GM12878 (cell line): ENCODE results near the gene NRN1L. TPM values are rescaled to one million over a fixed set of nuclear protein-coding genes. Genes with fewer than 3 reads are reported as not detected.

Experiments used
- ATAC-seq: fragments of 200-7000 bp; cut with Tn5 transposase; 3 replicates; pipeline ENCODE4 v1.9.1; 2020; ENCODE audit warnings: mild to moderate bottlenecking, moderate library complexity
- BruUV-seq: library from RNA; stranded (reverse); fragments of 400-500 nt; replicated peaks from 2 replicates; lab custom pipeline; 2021; lab: Mats Ljungman, UMichigan
- CTCF ChIA-PET: fragments of 300-600 bp; sonication (Branson Sonifier 250); formaldehyde crosslinking; extraction: SDS; loops from one replicate; lab custom pipeline; 2021; ENCODE audit warnings: inconsistent platforms; lab: Yijun Ruan, JAX
- POLR2A ChIA-PET: fragments of 350-600 bp; formaldehyde crosslinking; extraction: SDS; loops from one replicate; lab custom pipeline; 2021; ENCODE audit warnings: inconsistent platforms; lab: Charles Lee
- RAD21 ChIA-PET: fragments of 300-600 bp; sonication (Branson Sonifier 250); formaldehyde crosslinking; loops from one replicate; lab custom pipeline; 2023; ENCODE audit warnings: antibody characterized with exemption; ENCODE audit not compliant: unreplicated experiment; lab: Charles Lee
- SMC1A ChIA-PET: fragments of 300-600 bp; sonication (Branson Sonifier 250); formaldehyde crosslinking; loops from one replicate; lab custom pipeline; 2023; ENCODE audit not compliant: unreplicated experiment, uncharacterized antibody; lab: Charles Lee
- DNase-seq: peaks from one replicate; pipeline ENCODE4 v3.0.0-alpha.2; 2011; ENCODE audit warnings: low read depth, low spot score
- FAIRE-seq: peaks from 3 replicates; lab custom pipeline; 2011; peaks lifted over from hg19 to GRCh38; lab: Jason Lieb, UNC
- H2AFZ ChIP-seq: 2 replicates; pipeline ENCODE4 v1.6.0; 2011; ENCODE audit warnings: low read depth, low read length, control low read depth; ENCODE audit not compliant: control insufficient read depth
- H3K27ac ChIP-seq: 2 replicates; pipeline ENCODE4 v1.5.1; 2011; ENCODE audit warnings: control low read depth; ENCODE audit not compliant: control insufficient read depth, insufficient read depth
- H3K27me3 ChIP-seq, 2 experiments: replicated peaks in 1 of 2; 2 replicates each; pipeline versions ENCODE4 v1.6.0 to v1.6.1; 2011; ENCODE audit warnings: low read length in 1 of 2; ENCODE audit not compliant: control insufficient read depth in 2 of 2, insufficient read depth in 2 of 2
- H3K36me3 ChIP-seq, 2 experiments: 2 replicates each; pipeline ENCODE4 v1.5.1; 2011; ENCODE audit warnings: low read length in 1 of 2; ENCODE audit not compliant: control insufficient read depth in 2 of 2, insufficient read depth in 2 of 2
- H3K4me1 ChIP-seq: 2 replicates; pipeline ENCODE4 v1.6.1; 2011; ENCODE audit warnings: mild to moderate bottlenecking, low read length, moderate library complexity, mixed read lengths; ENCODE audit not compliant: control insufficient read depth, insufficient read depth
- H3K4me2 ChIP-seq: 2 replicates; pipeline ENCODE4 v1.6.0; 2011; ENCODE audit warnings: control low read depth; ENCODE audit not compliant: control insufficient read depth, insufficient read depth
- H3K4me3 ChIP-seq: fragments of 200-600 bp; sonication (generic); 2 replicates; pipeline ENCODE4 v1.5.1; 2016
- H3K79me2 ChIP-seq: 2 replicates; pipeline ENCODE4 v1.6.0; 2011; ENCODE audit warnings: low read length; ENCODE audit not compliant: control insufficient read depth, insufficient read depth
- H3K9ac ChIP-seq: 2 replicates; pipeline ENCODE4 v1.8.0; 2011; ENCODE audit warnings: low read length, control low read depth, mixed read lengths; ENCODE audit not compliant: control insufficient read depth, insufficient read depth
- H3K9me3 ChIP-seq: replicated peaks from 3 replicates; pipeline ENCODE4 v1.5.1; 2011; ENCODE audit warnings: mild to moderate bottlenecking, low read length; ENCODE audit not compliant: control insufficient read depth, insufficient read depth
- H4K20me1 ChIP-seq: 2 replicates; pipeline ENCODE4 v1.6.0; 2011; ENCODE audit not compliant: control insufficient read depth, insufficient read depth
- CEBPB ChIP-seq, 2 experiments: fragments of 150-350 bp in 1 of 2; IDR thresholded peaks; 2 replicates each; pipeline ENCODE4 v1.6.1; 2012 to 2014; ENCODE audit warnings: low read depth in 2 of 2, low read length in 2 of 2, borderline replicate concordance in 1 of 2, inconsistent platforms in 1 of 2
- CEBPZ ChIP-seq: fragments of 150-350 bp; IDR thresholded peaks from 2 replicates; pipeline ENCODE4 v1.6.1; 2016; ENCODE audit warnings: low read depth, low read length
- MAX ChIP-seq: IDR thresholded peaks from 2 replicates; pipeline ENCODE4 v1.6.1; 2012; ENCODE audit warnings: low read depth, low read length, improper control_type of control experiment
- NRF1 ChIP-seq: conservative IDR thresholded peaks from 2 replicates; pipeline ENCODE4 v1.6.1; 2011; ENCODE audit warnings: mild to moderate bottlenecking, low read depth, low read length, improper control_type of control experiment
- PRDM15 ChIP-seq: fragments of 450-650 bp; formaldehyde crosslinking; IDR thresholded peaks from 2 replicates; pipeline ENCODE4 v1.4.0; 2020; ENCODE audit warnings: mild to moderate bottlenecking, moderate library complexity
- RBBP5 ChIP-seq: fragments of 200-600 bp; sonication (generic); conservative IDR thresholded peaks from 2 replicates; pipeline ENCODE4 v1.6.1; 2016
- SIX5 ChIP-seq: IDR thresholded peaks from 2 replicates; pipeline ENCODE4 v1.6.1; 2011; ENCODE audit warnings: mild to moderate bottlenecking, low read depth, low read length, moderate library complexity; ENCODE audit not compliant: severe bottlenecking
- SMAD5 ChIP-seq: IDR thresholded peaks from 2 replicates; pipeline ENCODE4 v1.6.1; 2016; ENCODE audit warnings: antibody characterized with exemption, low read depth
- STAT1 ChIP-seq: fragments of 450-650 bp; conservative IDR thresholded peaks from 2 replicates; pipeline ENCODE4 v1.6.1; 2014; ENCODE audit warnings: antibody characterized with exemption, mild to moderate bottlenecking
- SUZ12 ChIP-seq: fragments of 200-600 bp; sonication (generic); IDR thresholded peaks from one replicate; pipeline ENCODE4 v1.6.1; 2018; ENCODE audit warnings: antibody characterized with exemption, mild to moderate bottlenecking; ENCODE audit not compliant: unreplicated experiment
- ZBTB4 ChIP-seq: fragments of 450-650 bp; formaldehyde crosslinking; IDR thresholded peaks from 2 replicates; pipeline ENCODE4 v1.4.0; 2022; ENCODE audit warnings: mild to moderate bottlenecking, moderate library complexity
- WGBS: methylation state at CpG from one replicate; pipeline ENCODE4 v1.1.6; 2016; ENCODE audit warnings: low lambda C conversion rate; ENCODE audit not compliant: insufficient replicate concordance, insufficient coverage; ENCODE audit errors: missing lambda C conversion rate; 5-methylcytosine and 5-hydroxymethylcytosine counted together
- in situ Hi-C: fragments of 300-500 bp; cut with MboI; formaldehyde crosslinking; loops from 9 replicates; pipeline ENCODE4 v1.14.3; 2018; ENCODE audit warnings: mixed read lengths
- intact Hi-C: fragments of 100-400 bp; cut with micrococcal nuclease; formaldehyde crosslinking; loops from one replicate; pipeline ENCODE4 v1.14.2; 2022; ENCODE audit not compliant: unreplicated experiment
- polyA plus RNA-seq, 11 experiments: library from polyadenylated mRNA; depleted of rRNA in 4 of 11; unstranded in 6 of 11; stranded (reverse) in 5 of 11; fragments of >200 nt; fragmentation: Nextera tagmentation in 4 of 11; fragmentation: Illumina TruSeq in 1 of 11; extraction: Ambion mirVana in 4 of 11; extraction: Trizol in 1 of 11; gene quantifications; 1 replicate in 1 of 11; 2 replicates in 10 of 11; pipeline versions ENCODE4 v1.2.1 to v1.2.3, GENCODE V29; 2011 to 2016; ENCODE audit warnings: inconsistent platforms in 2 of 11, missing spikeins in 2 of 11, low read depth in 1 of 11
- total RNA-seq, 4 experiments: library from RNA; depleted of rRNA in 3 of 4; stranded (reverse); fragments of >200 nt in 3 of 4; fragmentation: Illumina TruSeq in 1 of 4; extraction: Trizol in 1 of 4; gene quantifications; 2 replicates each; pipeline versions ENCODE4 v1.2.1 to v1.2.3, GENCODE V29; 2013 to 2021

The NRN1L gene
- total and polyA plus RNA-seq, 10 of the 15 experiments (the other 5 are each of a cell fraction or from before 2014, with no cell fraction given) = 0.11 to 0.99 (median 0.28) TPM; not detected in 3

GRCh38 chr16:67935101-67935401, 50.4 kb downstream of the NRN1L start:
- BruUV-seq = no TSS peak
- H3K27me3 ChIP-seq = no peaks in the 10 kb centered on the region
- CTCF ChIA-PET = interaction anchor here (0.7 to 3.5 kb wide), 11 partner anchors 9 to 414 kb away, joined by 3 to 15 read pairs (median 3); partner anchors contain the start of gene NRN1L
- no peak for TF ChIP-seq RBBP5
- no peak for TF ChIP-seq CEBPB (IDR thresholded peaks at IDR 0.05; ENCODE audit: borderline replicate concordance in 1 of 2, low read depth in 2 of 2, low read length in 2 of 2)
- no peak for TF ChIP-seq MAX
- no peak for TF ChIP-seq PRDM15 (CRISPR knock-in tag)
- TF ChIP-seq STAT1 = no peak
- no peak for TF ChIP-seq SIX5
- TF ChIP-seq SUZ12 = no peak
- TF ChIP-seq SMAD5 = no peak
- no peak for TF ChIP-seq ZBTB4
- TF ChIP-seq CEBPZ = no peak
- TF ChIP-seq NRF1 = no peak
- TF ChIP-seq, all 136 proteins: peak for 0
- peak overlapping the region; percentile 15; the same call in 1 of the 2 replicates for H3K27ac ChIP-seq
- FAIRE-seq (no peak), ATAC-seq (no peak), DNase-seq (no peak)
- no peaks in the 10 kb centered on the region for H4K20me1 ChIP-seq
- H3K36me3 ChIP-seq = peaks cover 21 to 25% of the 10 kb centered on the region in 2 experiments
- H3K4me1 ChIP-seq = peaks cover 10% of the 10 kb centered on the region
- peaks cover 31% of the 10 kb centered on the region for H3K79me2 ChIP-seq
- in situ Hi-C loops = no loop called here
- no peaks in the 10 kb centered on the region for H3K9me3 ChIP-seq
- intact Hi-C loops = loop anchor here (5.0 kb wide), 1 partner anchor 107 kb away; no protein-coding TSS in a partner anchor
- H3K4me2 ChIP-seq = peak overlapping the region; percentile 81
- SMC1A ChIA-PET = interaction anchor here (0.5 to 1.6 kb wide), 11 partner anchors 8 to 265 kb away, joined by 3 to 6 read pairs (median 3); no protein-coding TSS in a partner anchor
- WGBS = 87% methylated on average over 13 of the region's 13 CpGs
- H3K9ac ChIP-seq = no peak overlapping the region; the same call in 1 of the 2 replicates
- no peak overlapping the region for H2AFZ ChIP-seq
- POLR2A ChIA-PET = interaction anchor here (0.6 to 3.4 kb wide), 18 partner anchors 9 to 454 kb away, joined by 3 to 16 read pairs (median 4); partner anchors contain the start of genes ACD, ATP6V0D1, LCAT and NFATC3
- H3K4me3 ChIP-seq = peak overlapping the region; percentile 67
- RAD21 ChIA-PET = interaction anchor here (0.8 to 1.7 kb wide), 17 partner anchors 31 to 454 kb away, joined by 3 to 10 read pairs (median 3); partner anchors contain the start of genes ATP6V0D1, DDX28, DUS2 and EDC4
